ENCODE measurements around the gene B3GNT5.

Gene B3GNT5

GRCh38 chr3:183254487-183255347 lies 1.7 kb downstream of the B3GNT5 start:
- H3K9me2 ChIP-seq (replicated peaks; ENCODE audit: control insufficient read depth, low read length): no peaks in the 10 kb centered on the region
- H3K4me1 ChIP-seq (ENCODE audit: control insufficient read depth, low read length): peaks cover 8% of the 10 kb centered on the region
- H4K20me1 ChIP-seq (ENCODE audit: control insufficient read depth, insufficient read depth, low read depth, low read length): no peaks in the 10 kb centered on the region
- H3K79me2 ChIP-seq (ENCODE audit: control insufficient read depth, low read length): no peaks in the 10 kb centered on the region
- TF ChIP-seq EZH2phosphoT487 (IDR thresholded peaks at IDR 0.05; ENCODE audit: borderline replicate concordance, low read length): no peak
- TF ChIP-seq, protein P1, sequence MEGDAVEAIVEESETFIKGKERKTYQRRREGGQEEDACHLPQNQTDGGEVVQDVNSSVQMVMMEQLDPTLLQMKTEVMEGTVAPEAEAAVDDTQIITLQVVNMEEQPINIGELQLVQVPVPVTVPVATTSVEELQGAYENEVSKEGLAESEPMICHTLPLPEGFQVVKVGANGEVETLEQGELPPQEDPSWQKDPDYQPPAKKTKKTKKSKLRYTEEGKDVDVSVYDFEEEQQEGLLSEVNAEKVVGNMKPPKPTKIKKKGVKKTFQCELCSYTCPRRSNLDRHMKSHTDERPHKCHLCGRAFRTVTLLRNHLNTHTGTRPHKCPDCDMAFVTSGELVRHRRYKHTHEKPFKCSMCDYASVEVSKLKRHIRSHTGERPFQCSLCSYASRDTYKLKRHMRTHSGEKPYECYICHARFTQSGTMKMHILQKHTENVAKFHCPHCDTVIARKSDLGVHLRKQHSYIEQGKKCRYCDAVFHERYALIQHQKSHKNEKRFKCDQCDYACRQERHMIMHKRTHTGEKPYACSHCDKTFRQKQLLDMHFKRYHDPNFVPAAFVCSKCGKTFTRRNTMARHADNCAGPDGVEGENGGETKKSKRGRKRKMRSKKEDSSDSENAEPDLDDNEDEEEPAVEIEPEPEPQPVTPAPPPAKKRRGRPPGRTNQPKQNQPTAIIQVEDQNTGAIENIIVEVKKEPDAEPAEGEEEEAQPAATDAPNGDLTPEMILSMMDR (IDR thresholded peaks at IDR 0.05; ENCODE audit: low read depth, low read length, poor library complexity, severe bottlenecking): no peak
- peak overlapping the region; percentile 48 for H3K4me3 ChIP-seq (ENCODE audit: low read length)
- no peaks in the 10 kb centered on the region; the same call in 1 of the 2 replicates for H3K9me3 ChIP-seq (ENCODE audit: control insufficient read depth, insufficient read depth, low read length)
- peaks cover 35% of the 10 kb centered on the region for H3K27me3 ChIP-seq (ENCODE audit: control insufficient read depth, low read length)
- no peak overlapping the region for H3K27ac ChIP-seq (ENCODE audit: low read depth, low read length)
- H3K4me2 ChIP-seq (ENCODE audit: low read length): peak overlapping the region; percentile 52
- H3K36me3 ChIP-seq (ENCODE audit: control insufficient read depth, low read length): no peaks in the 10 kb centered on the region
- no peaks in the 10 kb centered on the region; the same call in 1 of the 2 replicates for H3F3A ChIP-seq (ENCODE audit: control insufficient read depth, insufficient read depth)

GRCh38 chr3:183255348-183255730 lies 2.3 kb downstream of the B3GNT5 start:
- H3K36me3 ChIP-seq (ENCODE audit: control insufficient read depth, low read length): no peaks in the 10 kb centered on the region
- no peak overlapping the region for H3K4me3 ChIP-seq (ENCODE audit: low read length)
- H3K4me2 ChIP-seq (ENCODE audit: low read length): no peak overlapping the region

GRCh38 chr3:183259087-183259486 lies 6.0 kb downstream of the B3GNT5 start:
- H3K79me2 ChIP-seq (ENCODE audit: control insufficient read depth, low read length): no peaks in the 10 kb centered on the region
- no peak overlapping the region for H3K4me3 ChIP-seq (ENCODE audit: low read length)
- H3K9me3 ChIP-seq (ENCODE audit: control insufficient read depth, insufficient read depth, low read length): no peaks in the 10 kb centered on the region
- no peaks in the 10 kb centered on the region; the same call in 1 of the 2 replicates for H3F3A ChIP-seq (ENCODE audit: control insufficient read depth, insufficient read depth)
- H3K27me3 ChIP-seq (ENCODE audit: control insufficient read depth, low read length): peaks cover 17% of the 10 kb centered on the region
- H3K36me3 ChIP-seq (ENCODE audit: control insufficient read depth, low read length): no peaks in the 10 kb centered on the region
- H4K20me1 ChIP-seq (ENCODE audit: control insufficient read depth, insufficient read depth, low read depth, low read length): no peaks in the 10 kb centered on the region
- no peaks in the 10 kb centered on the region for H3K9me2 ChIP-seq (replicated peaks; ENCODE audit: control insufficient read depth, low read length)
- peaks cover 22% of the 10 kb centered on the region for H3K4me1 ChIP-seq (ENCODE audit: control insufficient read depth, low read length)
- no peak for TF ChIP-seq EZH2phosphoT487 (IDR thresholded peaks at IDR 0.05; ENCODE audit: borderline replicate concordance, low read length)
- TF ChIP-seq, protein P1 (IDR thresholded peaks at IDR 0.05; ENCODE audit: low read depth, low read length, poor library complexity, severe bottlenecking): no peak
- no peak overlapping the region for H3K27ac ChIP-seq (ENCODE audit: low read depth, low read length)
- H3K4me2 ChIP-seq (ENCODE audit: low read length): no peak overlapping the region

More at GRCh38 chr3:183255348-183255730, 2.3 kb downstream of the B3GNT5 start:
- H3F3A ChIP-seq (ENCODE audit: control insufficient read depth, insufficient read depth): no peaks in the 10 kb centered on the region; the same call in 1 of the 2 replicates
- no peak overlapping the region for H3K27ac ChIP-seq (ENCODE audit: low read depth, low read length)
- H3K27me3 ChIP-seq (ENCODE audit: control insufficient read depth, low read length): peaks cover 35% of the 10 kb centered on the region
- TF ChIP-seq, protein P1 (IDR thresholded peaks at IDR 0.05; ENCODE audit: low read depth, low read length, poor library complexity, severe bottlenecking): no peak
- TF ChIP-seq EZH2phosphoT487 (IDR thresholded peaks at IDR 0.05; ENCODE audit: borderline replicate concordance, low read length): no peak
- no peaks in the 10 kb centered on the region for H4K20me1 ChIP-seq (ENCODE audit: control insufficient read depth, insufficient read depth, low read depth, low read length)
- no peaks in the 10 kb centered on the region for H3K9me2 ChIP-seq (replicated peaks; ENCODE audit: control insufficient read depth, low read length)
- peaks cover 13% of the 10 kb centered on the region for H3K4me1 ChIP-seq (ENCODE audit: control insufficient read depth, low read length)
- H3K9me3 ChIP-seq (ENCODE audit: control insufficient read depth, insufficient read depth, low read length): no peaks in the 10 kb centered on the region; the same call in 1 of the 2 replicates
- H3K79me2 ChIP-seq (ENCODE audit: control insufficient read depth, low read length): no peaks in the 10 kb centered on the region
